Measurements from ENCODE around the gene ATG9B.

GRCh38 chr7:151051108-151051507, 26.8 kb upstream of the ATG9B start:
- TF ChIP-seq SMC3 (IDR thresholded peaks at IDR 0.05) (no peak), KDM1A (IDR thresholded peaks at IDR 0.05; ENCODE audit: low read depth) (no peak), CTCF (IDR thresholded peaks at IDR 0.05) (no peak), REST (IDR thresholded peaks at IDR 0.05) (no peak), POLR2AphosphoS2 (conservative IDR thresholded peaks at IDR 0.05; ENCODE audit: low read length) (no peak), HES2 (IDR thresholded peaks at IDR 0.05) (no peak), POLR2A (IDR thresholded peaks at IDR 0.05; ENCODE audit: low read length) (no peak), CBX8 (IDR thresholded peaks at IDR 0.05) (no peak)

All from A549 (cell line).